Suppressor macrophage (primary cell): ENCODE measurements around the gene ANGPTL5.
A peak's percentile ranks its signal among the peaks of the same experiment; 100 is the strongest.
"Not testable (repeated sequence)": the region's sequence is repeated elsewhere in the genome, so short reads cannot be mapped to it uniquely, and the experiment has no call there.

Source experiments
- DNase-seq, 4 experiments: peaks; one replicate each; pipeline ENCODE4 v3.0.0-alpha.2; 2020 to 2022

Gene ANGPTL5

GRCh38 chr11:101885631-101886030, 30.7 kb downstream of the ANGPTL5 start:
- DNase-seq: no peak

- no peak for DNase-seq
Observed at GRCh38 chr11:101881586-101881985, 34.7 kb downstream of the ANGPTL5 start.

GRCh38 chr11:101880222-101880621, 36.1 kb downstream of the ANGPTL5 start:
- peak in 3 of 4 experiments; percentile 2 to 43 (median 20) for DNase-seq

- no peak for DNase-seq
Observed at GRCh38 chr11:101872171-101872882, 44.0 kb downstream of the ANGPTL5 start.

GRCh38 chr11:101870510-101870909, 45.8 kb downstream of the ANGPTL5 start:
- no peak for DNase-seq

- no peak for DNase-seq
Observed at GRCh38 chr11:101867951-101868350, 48.4 kb downstream of the ANGPTL5 start.

- no peak for DNase-seq
Observed at GRCh38 chr11:101866619-101867491, 49.5 kb downstream of the ANGPTL5 start.

- DNase-seq: no peak
Observed at GRCh38 chr11:101864098-101864497, 52.2 kb downstream of the ANGPTL5 start.

GRCh38 chr11:101863361-101863760, 53.0 kb downstream of the ANGPTL5 start:
- DNase-seq: no peak

GRCh38 chr11:101862391-101863233, 53.7 kb downstream of the ANGPTL5 start:
- no peak for DNase-seq

- peak; percentile 29 to 67 (median 44) for DNase-seq
Observed at GRCh38 chr11:101860696-101861427, 55.5 kb downstream of the ANGPTL5 start.

GRCh38 chr11:101852260-101852659, 64.1 kb downstream of the ANGPTL5 start:
- not testable (repeated sequence) for DNase-seq

- DNase-seq: peak in 3 of 4 experiments; percentile 24 to 29 (median 27)
Observed at GRCh38 chr11:101848262-101848661, 68.1 kb downstream of the ANGPTL5 start.

GRCh38 chr11:101844608-101845007, 71.7 kb downstream of the ANGPTL5 start:
- DNase-seq: no peak

GRCh38 chr11:101840704-101841103, 75.6 kb downstream of the ANGPTL5 start:
- DNase-seq: no peak
